Progenitor cell of endocrine pancreas (in vitro differentiated cells): Measurements from ENCODE around the gene EHD2. TPM values are rescaled to one million over a fixed set of nuclear protein-coding genes. Genes with fewer than 3 reads are reported as not detected.
A peak's percentile ranks its signal among the peaks of the same experiment; 100 is the strongest.
"Not testable (repeated sequence)": the region's sequence is repeated elsewhere in the genome, so short reads cannot be mapped to it uniquely, and the experiment has no call there.

Experiments
- DNase-seq: peaks from one replicate; pipeline ENCODE4 v3.0.0; 2021; ENCODE audit warnings: low spot score; ENCODE audit not compliant: unreplicated experiment
- H3K27ac Mint-ChIP-seq: 2 replicates; pipeline ENCODE4 v1.8.0; 2021; ENCODE audit warnings: mild to moderate bottlenecking, moderate library complexity, mixed read lengths
- H3K27me3 Mint-ChIP-seq: 2 replicates; pipeline ENCODE4 v1.8.0; 2021; ENCODE audit warnings: mixed read lengths
- H3K36me3 Mint-ChIP-seq: 2 replicates; pipeline ENCODE4 v1.8.0; 2022; ENCODE audit warnings: mixed read lengths; ENCODE audit not compliant: insufficient read depth
- H3K4me1 Mint-ChIP-seq: 2 replicates; pipeline ENCODE4 v1.8.0; 2021; ENCODE audit warnings: low read depth, mixed read lengths
- H3K4me3 Mint-ChIP-seq: 2 replicates; pipeline ENCODE4 v1.8.0; 2021; ENCODE audit warnings: low read depth, mild to moderate bottlenecking, moderate library complexity, mixed read lengths
- H3K9me3 Mint-ChIP-seq: 2 replicates; pipeline ENCODE4 v1.8.0; 2021; ENCODE audit warnings: low read depth, mixed read lengths
- total RNA-seq: library from RNA; stranded (reverse); gene quantifications from 2 replicates; pipeline ENCODE4 v1.2.1, GENCODE V29; 2021
- TF ChIP-seq, protein P1 (sequence below): fragments of 200-600 bp; sonication (generic); IDR thresholded peaks from one replicate; pipeline ENCODE4 v1.5.0; 2021; ENCODE audit warnings: antibody characterized with exemption, mild to moderate bottlenecking; ENCODE audit not compliant: unreplicated experiment

Gene EHD2
- total RNA-seq, 1 donor from 2014 or later: 0.41 TPM

GRCh38 chr19:47767349-47767748 is 54.1 kb downstream of the EHD2 start:
- Mint-ChIP-seq H3K36me3 (no peaks in the 10 kb centered on the region), H3K27ac (no peak overlapping the region), H3K4me1 (peaks cover 26% of the 10 kb centered on the region), H3K27me3 (no peaks in the 10 kb centered on the region), H3K9me3 (peaks cover 2% of the 10 kb centered on the region), H3K4me3 (no peak overlapping the region)
- no peak for DNase-seq
- TF ChIP-seq, protein P1, sequence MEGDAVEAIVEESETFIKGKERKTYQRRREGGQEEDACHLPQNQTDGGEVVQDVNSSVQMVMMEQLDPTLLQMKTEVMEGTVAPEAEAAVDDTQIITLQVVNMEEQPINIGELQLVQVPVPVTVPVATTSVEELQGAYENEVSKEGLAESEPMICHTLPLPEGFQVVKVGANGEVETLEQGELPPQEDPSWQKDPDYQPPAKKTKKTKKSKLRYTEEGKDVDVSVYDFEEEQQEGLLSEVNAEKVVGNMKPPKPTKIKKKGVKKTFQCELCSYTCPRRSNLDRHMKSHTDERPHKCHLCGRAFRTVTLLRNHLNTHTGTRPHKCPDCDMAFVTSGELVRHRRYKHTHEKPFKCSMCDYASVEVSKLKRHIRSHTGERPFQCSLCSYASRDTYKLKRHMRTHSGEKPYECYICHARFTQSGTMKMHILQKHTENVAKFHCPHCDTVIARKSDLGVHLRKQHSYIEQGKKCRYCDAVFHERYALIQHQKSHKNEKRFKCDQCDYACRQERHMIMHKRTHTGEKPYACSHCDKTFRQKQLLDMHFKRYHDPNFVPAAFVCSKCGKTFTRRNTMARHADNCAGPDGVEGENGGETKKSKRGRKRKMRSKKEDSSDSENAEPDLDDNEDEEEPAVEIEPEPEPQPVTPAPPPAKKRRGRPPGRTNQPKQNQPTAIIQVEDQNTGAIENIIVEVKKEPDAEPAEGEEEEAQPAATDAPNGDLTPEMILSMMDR: no peak

GRCh38 chr19:47768604-47769003 is 55.4 kb downstream of the EHD2 start:
- H3K36me3 Mint-ChIP-seq: no peaks in the 10 kb centered on the region
- H3K4me1 Mint-ChIP-seq: peaks cover 25% of the 10 kb centered on the region
- TF ChIP-seq, protein P1: no peak
- peak overlapping the region; percentile 28 for H3K27ac Mint-ChIP-seq
- DNase-seq: no peak
- no peak overlapping the region for H3K4me3 Mint-ChIP-seq
- H3K27me3 Mint-ChIP-seq: no peaks in the 10 kb centered on the region
- peaks cover 2% of the 10 kb centered on the region for H3K9me3 Mint-ChIP-seq

GRCh38 chr19:47769534-47769933 is 56.3 kb downstream of the EHD2 start:
- Mint-ChIP-seq H3K4me1 (peaks cover 32% of the 10 kb centered on the region), H3K9me3 (peaks cover 2% of the 10 kb centered on the region), H3K4me3 (no peak overlapping the region), H3K27ac (peak overlapping the region; percentile 84), H3K36me3 (no peaks in the 10 kb centered on the region), H3K27me3 (no peaks in the 10 kb centered on the region)
- DNase-seq: no peak
- TF ChIP-seq, protein P1: no peak

- not testable (repeated sequence) for H3K9me3 Mint-ChIP-seq, H3K27me3 Mint-ChIP-seq, H3K4me3 Mint-ChIP-seq, DNase-seq, H3K36me3 Mint-ChIP-seq
- Mint-ChIP-seq H3K27ac (peak overlapping the region; percentile 95), H3K4me1 (peaks cover 32% of the 10 kb centered on the region)
Observed at GRCh38 chr19:47771291-47771690, 58.1 kb downstream of the EHD2 start.

- H3K27ac Mint-ChIP-seq: peak overlapping the region; percentile 65
- no peak for DNase-seq
- H3K9me3 Mint-ChIP-seq: no peaks in the 10 kb centered on the region
- peak overlapping the region; percentile 9 for H3K4me3 Mint-ChIP-seq
- no peaks in the 10 kb centered on the region for H3K27me3 Mint-ChIP-seq
- H3K4me1 Mint-ChIP-seq: peaks cover 38% of the 10 kb centered on the region
- TF ChIP-seq, protein P1: no peak
- peaks cover 9% of the 10 kb centered on the region for H3K36me3 Mint-ChIP-seq
Observed at GRCh38 chr19:47776568-47776967, 63.3 kb downstream of the EHD2 start.

GRCh38 chr19:47777245-47778048 is 64.2 kb downstream of the EHD2 start:
- Mint-ChIP-seq H3K36me3 (peaks cover 15% of the 10 kb centered on the region), H3K27ac (peak overlapping the region; percentile 99), H3K4me1 (peaks cover 44% of the 10 kb centered on the region), H3K4me3 (peak overlapping the region; percentile 96)
- not testable (repeated sequence) for DNase-seq, H3K27me3 Mint-ChIP-seq, H3K9me3 Mint-ChIP-seq
